GM18507 (cell line): ENCODE measurements around the gene ABHD13.
"Not testable (repeated sequence)": the region's sequence is repeated elsewhere in the genome, so short reads cannot be mapped to it uniquely, and the experiment has no call there.

Experiments
- DNase-seq: peaks from one replicate; pipeline ENCODE4 v3.0.0; 2011; ENCODE audit warnings: low read depth; ENCODE audit not compliant: insufficient read length; ENCODE audit errors: extremely low spot score
- FAIRE-seq: peaks from 2 replicates; lab custom pipeline; 2011; peaks lifted over from hg19 to GRCh38; lab: Jason Lieb, UNC

ABHD13 gene

DNA sequence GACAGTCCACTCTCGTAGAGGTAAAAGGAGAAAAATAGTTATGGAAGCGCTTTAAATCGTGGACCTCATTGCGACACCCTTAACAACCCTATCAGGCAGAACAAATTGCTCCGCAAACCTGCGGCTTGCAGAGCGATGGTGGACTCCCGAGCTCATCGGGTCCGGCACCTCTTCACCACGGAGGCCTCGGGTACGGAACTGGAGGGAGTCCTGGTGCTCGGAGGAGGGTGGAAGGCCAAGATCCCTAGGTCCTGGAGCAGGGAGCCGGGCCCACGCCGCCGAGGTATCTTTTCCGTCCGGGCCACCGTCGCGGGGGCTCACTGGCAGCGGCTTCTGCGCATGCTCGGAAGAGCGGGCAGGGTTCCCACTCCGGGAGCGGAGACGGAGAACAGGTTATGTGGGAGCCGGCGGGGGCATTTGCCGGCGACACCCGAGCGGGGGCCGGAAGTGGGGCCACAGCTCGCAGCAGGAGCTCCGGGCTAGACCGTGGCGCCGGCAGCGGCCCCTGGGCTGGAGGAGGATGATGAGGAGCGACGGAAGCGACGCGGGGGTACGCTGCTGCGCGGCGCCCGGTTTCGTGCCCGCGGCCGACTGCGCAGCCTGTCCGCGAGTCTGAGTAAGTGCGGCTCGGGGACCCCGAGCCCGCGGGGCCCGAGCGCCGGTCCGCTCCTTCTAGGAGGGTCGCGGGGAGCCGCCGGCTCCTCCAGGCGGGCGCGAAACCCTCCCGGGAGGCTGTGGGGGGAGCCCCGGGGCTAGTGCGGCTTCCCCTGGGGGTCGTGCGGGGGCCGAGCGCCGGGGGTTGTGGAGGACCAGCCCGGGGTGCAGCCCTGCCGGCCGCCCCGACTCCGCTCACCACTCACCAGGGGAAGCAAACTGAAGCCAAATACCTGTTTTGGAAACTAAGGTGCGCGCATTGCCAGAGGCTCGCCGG is at the start of gene ABHD13:
Gene ABHD13, plus strand, starts transcription at position 349 of the 931 bp plus-strand sequence. CDS start 10,827 bp downstream, outside the sequence.
- DNase-seq: peak; percentile 89
- FAIRE-seq: peak; percentile 88

DNA sequence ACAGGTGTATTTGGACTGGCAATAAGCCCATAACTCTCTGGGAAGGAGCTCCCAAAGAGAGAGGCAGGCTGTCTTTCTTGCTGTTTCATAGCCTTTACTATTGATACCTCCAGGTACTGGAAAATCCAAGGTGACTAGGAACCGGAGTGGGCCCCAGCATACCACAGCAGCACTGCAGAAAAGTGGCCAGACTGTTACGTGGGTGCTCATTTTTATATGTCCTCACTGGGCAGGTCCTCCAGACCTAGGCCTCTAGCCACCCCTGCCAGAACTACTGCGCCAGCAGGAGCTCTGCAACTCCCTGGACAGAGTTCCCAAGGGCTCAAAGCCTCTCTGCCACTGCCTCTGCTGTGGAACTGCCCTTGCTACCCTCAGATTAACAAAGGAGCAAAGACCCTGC is 49.3 kb upstream of the ABHD13 start:
- no peak for FAIRE-seq
- DNase-seq: no peak

DNA sequence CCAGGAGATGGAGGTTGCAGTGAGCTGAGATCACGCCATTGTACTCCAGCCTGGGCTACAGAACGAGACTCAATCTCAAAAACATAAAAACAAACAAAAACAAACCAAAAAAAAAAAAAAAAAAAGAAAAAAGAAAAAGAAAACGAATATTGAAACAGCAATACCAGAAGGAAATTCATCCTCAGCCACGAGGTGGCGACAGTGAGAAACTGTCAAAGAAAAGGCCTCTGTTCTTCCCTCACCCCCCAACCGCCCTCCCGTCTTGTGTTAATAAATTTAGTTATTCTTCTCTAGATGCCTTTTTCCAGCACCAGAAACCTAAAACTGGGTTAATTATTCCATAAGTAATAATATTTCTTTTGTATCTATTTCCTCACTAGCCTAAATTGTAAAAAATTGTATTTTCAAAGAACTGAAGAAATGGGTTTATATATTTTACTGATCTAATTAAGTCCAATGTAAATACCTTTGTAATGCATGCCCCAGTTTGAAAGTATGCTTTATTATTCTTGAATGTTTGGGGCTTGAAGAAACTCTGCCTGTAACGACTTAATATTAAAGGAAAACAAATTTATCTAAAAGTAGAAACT is 41.4 kb upstream of the ABHD13 start:
- DNase-seq (no peak), FAIRE-seq (no peak)

DNA sequence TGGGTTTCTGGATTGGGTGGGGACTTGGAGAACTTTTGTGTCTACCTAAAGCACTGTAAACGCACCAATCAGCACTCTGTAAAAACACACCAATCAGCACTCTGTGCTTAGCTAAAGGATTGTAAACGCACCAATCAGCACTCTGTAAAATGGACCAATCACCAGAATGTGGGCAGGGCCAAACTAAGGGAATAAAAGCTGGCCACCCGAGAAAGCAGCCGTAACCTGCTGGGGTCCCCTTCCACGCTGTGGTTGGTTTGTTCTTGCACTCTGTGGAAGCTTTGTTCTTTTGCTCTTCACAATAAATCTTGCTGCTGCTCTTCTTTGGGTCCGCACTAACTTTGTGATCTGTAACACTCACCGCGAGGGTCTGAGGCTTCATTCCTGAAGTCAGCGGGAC is 40.1 kb upstream of the ABHD13 start:
- FAIRE-seq: no peak
- no peak for DNase-seq

DNA sequence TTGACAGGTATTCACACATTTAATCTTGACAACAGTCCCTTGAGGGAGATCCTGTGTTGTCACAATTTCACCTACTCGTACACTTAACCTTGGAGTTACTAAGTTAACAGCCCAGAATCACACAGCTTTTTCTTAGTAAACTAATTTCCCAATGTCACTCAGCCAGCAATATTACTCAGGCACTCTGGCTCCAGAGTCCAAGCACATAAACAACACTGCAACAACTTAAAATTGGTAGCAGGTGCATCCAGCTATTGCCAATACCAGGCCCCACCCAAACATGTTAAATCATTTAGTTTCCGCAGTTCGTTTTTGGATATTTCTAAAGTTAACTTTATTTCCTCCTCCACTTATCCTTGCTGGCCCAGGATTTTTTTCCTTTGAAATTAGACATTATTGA is 35.5 kb upstream of the ABHD13 start:
- no peak for FAIRE-seq
- DNase-seq: no peak

DNA sequence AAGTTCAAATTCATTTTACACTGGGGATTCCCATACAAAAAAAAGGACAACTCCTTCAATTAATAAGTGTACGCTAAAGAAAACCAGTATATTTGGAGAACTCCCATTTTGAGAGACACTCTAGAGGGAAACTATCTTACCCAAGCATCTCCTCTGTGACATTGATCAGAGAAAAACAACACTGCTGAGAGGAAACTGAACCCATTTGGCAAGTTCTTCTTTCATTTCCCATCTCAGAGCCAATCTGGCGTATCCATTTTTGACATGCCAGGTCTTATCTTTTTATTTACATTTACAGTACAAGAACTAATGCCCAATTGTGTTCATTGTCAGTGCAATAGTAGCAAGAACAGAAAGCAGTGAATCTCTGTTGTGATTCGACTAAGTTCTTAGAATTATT is 33.0 kb upstream of the ABHD13 start:
- FAIRE-seq (no peak), DNase-seq (no peak)

DNA sequence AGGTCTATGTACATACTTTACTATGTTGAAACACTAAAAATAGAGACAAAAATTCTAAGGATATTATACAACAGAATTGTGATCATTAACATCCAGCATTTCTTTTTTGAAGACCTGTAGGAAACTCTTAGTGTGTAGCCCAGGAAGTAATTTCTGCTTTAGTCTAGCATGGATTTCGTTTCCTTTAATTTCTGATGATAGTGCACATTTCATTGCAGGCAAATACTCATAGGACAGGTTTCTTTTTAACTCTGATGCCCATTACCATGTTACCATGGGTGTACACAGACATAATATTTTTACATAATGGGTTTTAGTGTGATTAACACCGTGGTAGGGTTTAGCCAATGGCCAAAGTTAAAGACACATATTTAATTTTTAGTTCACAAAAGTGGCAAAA is 29.9 kb upstream of the ABHD13 start:
- no peak for FAIRE-seq
- DNase-seq: no peak

DNA sequence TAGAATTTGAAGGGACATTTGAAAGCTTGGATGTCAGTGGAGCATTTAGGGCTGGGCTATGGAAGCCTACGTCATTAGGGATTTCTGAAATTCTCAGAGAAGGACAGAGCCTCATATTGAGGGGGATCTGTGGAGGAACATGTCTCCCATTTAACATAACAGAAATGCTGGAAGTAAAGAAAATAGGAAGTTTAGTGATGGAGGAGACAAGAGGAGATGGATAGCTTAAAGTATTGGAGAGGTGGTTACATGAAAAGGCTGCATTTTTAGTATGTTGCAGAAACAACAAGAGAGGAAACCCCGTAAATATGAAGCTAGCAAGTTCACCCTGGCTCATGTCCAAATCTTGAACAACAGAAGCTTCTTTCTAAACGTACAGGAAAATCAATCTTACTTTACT is 27.3 kb upstream of the ABHD13 start:
- DNase-seq: no peak
- no peak for FAIRE-seq

DNA sequence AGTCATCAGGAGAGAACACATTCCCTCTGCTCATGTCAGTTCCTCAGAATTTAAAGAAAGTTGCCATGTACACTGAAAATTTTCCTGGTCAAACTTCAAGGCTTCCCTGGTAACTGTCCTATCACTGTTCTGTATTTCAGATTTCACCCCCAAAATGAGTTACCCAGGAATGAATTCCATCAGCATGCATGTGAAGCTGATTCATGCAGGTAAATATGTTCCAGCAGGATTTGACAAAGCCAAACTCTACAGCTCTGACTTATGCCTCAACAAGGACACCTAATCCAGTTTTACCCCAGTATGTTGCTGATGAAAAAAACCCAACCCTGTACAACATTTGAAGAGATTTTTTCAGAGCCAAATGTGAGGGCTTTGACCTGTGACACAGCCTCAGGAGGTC is 24.4 kb upstream of the ABHD13 start:
- FAIRE-seq: no peak
- DNase-seq: no peak

DNA sequence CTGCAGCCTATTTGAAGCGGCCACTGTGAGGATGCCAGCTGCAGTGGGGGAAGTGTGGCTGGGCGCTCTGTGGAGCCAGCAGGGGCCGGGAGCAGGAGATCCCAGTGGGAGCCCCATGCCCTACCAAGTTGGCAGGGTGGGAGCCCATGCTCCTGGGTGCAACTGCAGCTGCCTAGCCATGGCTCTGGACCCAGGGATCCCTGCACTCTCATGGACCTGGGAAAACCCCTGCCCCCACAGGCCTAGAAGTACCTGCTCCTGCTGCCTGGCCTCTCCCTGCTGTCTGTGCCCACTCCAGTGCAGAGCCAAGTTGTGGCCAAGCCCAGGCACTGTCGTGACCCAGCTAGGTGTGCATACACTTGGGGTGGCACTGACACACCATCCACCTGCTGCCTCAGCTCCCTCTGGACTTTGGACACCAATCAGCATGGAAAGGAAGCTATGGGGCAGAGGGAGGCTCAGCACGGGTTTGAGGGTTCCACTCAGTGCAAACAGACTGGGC is 23.7 kb upstream of the ABHD13 start:
- DNase-seq: no peak
- no peak for FAIRE-seq

DNA sequence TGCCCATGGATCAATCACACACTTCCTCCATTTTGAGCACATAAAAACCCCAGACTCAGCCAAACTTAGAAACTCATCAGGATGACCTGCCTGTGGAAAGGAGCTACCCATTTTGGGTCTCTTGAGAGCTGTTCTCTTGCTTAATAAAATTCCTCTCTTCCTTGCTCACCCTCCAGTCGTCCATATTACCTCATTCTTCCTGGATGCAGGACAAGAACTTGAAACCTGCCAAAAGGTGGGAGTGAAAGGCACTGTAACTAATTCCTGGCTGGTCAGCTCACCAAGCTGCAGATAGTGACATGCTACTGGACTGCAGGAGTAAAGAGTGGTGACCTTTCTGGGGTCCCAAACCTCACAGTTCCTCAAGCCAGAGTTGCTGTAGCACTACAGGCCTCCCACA is 23.0 kb upstream of the ABHD13 start:
- FAIRE-seq (no peak), DNase-seq (no peak)

DNA sequence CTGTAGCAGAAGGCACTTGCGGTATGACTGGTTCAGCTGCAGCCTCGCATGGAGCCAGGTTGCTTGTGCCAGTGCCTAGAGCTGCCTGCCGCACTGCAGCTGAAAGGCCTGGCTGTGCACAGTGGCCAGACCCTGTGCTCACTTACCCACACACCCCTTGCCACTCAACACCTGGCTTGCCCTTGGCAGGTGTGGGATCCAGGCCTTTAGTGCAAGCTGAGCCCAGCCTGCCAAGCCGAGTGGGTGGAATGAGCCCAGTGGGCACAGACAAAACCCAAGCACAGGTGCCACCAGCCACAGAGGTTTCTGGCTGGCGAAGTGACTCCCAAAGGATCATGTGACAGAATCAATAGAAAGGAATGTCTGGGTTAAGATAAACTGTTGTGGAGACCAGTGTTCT is 22.3 kb upstream of the ABHD13 start:
- FAIRE-seq: no peak
- DNase-seq: no peak

DNA sequence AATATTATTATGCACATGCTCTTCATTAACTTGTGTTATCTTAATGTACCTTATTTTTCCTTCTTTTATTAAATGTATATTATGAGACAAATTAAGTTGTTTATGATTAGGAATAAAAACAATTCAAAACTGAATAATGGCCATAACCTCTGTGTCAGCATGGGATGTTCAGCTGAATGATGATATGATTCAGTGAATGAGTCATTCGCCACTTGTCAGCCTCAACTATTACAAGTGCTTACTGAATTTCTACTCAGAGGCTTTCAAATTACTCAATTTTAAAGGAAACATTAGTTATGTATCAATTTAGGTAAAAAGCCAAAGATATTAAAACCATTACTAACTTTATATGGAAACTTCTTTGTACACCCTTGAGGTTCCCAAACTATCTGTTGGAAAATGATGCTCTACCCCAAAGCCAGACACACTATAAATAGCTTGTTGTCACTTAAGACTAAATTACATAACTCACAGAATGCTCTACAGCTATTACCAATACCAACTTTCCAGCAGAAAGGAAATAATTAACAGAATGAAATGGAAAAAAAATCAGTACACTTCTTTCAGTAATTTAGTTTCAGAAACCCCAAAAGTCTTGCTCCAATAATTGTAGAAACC is 17.3 kb upstream of the ABHD13 start:
- FAIRE-seq: no peak
- DNase-seq: no peak

DNA sequence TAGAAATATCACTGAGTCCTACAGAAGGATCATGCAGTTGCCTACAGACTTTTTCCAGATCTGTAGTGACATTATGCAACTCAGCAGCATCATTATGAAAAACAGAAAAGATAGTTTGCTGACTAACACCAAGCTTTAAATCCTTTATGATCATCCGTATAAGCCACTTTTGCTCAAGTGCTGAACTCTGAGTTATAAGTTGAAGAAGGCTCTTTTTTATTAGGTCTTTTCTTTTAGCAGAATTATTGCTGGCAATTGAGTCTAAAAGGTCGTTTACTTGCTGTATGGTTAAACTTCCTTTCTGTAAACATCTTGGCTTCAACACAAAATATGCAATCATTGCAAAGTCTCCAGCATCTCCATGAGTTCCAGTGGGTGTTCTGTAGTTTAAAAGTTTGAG is 7.6 kb upstream of the ABHD13 start:
- no peak for DNase-seq
- FAIRE-seq: no peak

DNA sequence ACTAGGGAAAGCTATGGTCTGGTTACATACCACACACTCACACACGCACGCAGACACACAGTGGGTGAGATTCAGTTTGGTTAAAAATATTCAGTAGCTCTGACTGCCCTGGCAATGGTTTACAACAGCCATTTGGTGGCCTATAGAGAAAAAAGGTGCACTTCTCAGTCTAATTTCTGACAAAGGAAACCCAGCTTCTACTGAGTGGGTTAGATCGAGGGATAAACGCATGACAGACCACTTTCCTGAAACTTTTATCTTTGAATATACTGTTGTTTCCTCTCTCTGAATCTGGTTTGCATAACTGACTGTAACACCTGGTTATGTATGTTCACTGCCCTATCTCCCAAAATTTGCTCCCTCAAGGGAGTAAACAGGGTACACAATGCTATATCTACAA is 5.3 kb upstream of the ABHD13 start:
- FAIRE-seq (no peak), DNase-seq (no peak)

DNA sequence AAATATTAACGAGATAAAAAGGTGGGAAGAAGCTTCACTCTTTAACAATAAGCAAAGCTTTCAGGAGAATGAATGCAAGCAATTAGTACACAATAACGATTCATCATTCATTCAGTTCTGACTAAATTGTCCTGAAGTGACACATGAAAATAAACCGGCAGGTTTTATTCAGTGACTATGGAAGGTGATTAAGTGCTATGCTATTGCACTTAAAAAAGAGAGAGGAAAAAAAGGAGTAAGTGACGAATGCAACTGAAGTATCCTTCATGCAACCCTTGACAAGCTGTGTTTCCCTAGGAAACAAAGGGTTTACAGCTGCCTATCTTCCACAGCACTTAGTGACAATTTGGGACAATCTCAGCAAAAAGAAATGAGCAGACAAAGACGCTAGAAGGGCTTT is 4.2 kb upstream of the ABHD13 start:
- DNase-seq: no peak
- no peak for FAIRE-seq

DNA sequence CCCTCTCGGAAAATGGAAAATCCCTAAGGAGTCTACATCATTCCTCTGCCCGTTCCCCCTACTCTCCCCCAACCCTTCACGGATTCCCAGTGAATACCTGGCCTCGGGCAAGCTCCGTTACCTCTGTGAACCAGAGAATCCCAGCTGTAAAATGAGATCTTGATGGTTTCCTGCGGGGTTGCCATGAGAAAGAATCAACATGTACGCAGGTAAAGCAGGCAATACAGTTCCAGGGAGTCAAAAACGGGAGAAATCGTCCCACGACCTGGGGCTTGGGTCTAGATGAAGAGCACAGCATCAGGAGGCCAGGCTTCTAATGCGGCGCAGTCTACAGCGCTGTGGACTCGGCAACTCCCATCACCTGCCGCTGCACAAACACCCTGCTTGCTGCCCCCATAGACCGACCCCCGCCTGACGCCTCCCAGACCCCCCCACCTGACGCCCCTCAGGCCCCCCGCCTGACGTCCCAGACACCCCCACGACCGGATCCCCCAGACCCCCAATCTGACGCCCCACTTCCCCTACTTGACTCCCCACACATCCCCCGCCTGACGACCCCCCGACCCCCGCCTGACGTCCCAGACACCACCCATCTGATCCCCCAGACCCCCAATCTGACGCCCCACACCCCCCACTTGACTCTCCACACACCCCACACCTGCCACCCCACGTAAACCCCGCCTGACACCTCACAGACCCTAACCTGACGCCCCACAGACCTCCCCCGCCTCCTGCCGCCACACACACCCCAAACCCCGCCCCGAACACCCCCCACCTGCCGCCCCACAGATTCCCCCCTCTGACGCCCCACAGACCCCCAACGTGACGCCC is 3.5 kb upstream of the ABHD13 start:
- DNase-seq (no peak), FAIRE-seq (no peak)

DNA sequence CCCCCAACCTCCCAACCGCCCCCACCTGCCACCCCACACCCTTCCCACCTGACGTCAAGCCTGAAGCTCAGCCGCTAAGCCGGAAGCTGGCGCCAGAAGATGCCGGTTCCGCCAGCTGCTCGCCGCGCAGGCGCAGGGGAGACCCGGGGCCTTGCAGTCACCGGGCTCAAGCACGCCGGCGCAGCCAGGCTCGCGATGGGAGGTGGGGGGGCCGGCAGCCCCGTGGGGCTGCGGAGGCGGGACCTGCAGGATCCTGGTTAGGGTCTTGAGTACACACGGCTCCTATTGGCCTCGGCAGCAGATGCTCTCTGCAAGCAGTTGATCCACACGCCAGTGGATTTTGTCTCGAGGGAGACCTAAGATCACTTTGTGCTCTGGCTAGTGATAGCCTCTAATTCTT is 2.8 kb upstream of the ABHD13 start, which contains the start of gene LIG4:
Gene LIG4, minus strand, starts transcription at position 101 of the 400 bp plus-strand sequence. CDS start 4,268 bp downstream, outside the sequence.
- FAIRE-seq (peak; percentile 85), DNase-seq (peak; percentile 80)

DNA sequence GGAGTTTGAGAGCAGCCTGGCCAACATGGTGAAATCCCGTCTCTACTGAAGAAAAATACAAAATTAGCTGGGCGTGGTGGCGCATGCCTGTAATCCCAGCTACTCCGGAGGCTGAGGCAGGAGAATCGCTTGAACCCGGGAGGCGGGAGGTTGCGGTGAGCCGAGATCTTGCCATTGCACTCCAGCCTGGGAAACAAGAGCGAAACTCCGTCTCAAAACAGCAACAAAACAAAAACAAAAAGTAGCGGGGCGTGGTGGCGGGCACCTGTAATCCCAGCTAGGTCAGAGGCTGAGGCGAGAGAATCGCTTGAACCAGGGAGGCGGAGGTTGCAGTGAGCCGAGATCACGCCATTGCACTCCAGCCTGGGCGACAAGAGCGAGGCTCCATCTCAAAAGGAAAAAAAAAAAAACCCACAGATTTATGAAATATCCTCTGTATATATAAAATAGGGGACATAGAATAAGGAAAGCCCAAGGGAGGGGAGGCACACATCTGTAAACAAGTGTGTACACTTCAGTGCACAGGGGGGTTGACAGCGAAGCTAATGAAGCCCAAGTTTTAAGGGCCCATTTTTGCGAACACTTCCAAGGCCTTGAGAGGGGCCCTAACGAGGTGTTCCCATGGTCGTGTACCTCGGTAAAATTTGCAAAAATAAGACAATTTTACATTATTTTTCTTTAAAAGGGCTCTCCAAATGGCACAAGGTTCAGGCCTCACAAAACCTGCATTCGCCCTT is 717 bp upstream of the ABHD13 start:
- FAIRE-seq: peak; percentile 18
- not testable (repeated sequence) for DNase-seq
